Measurements from ENCODE around the gene SWI5.

Gene SWI5

GRCh38 chr9:128316421-128316820, 40.3 kb downstream of the SWI5 start:
- Histone ChIP-seq H3K9me3 (ENCODE audit: control insufficient read depth, insufficient read depth, low read length) (no peaks in the 10 kb centered on the region), H3F3A (ENCODE audit: control insufficient read depth, insufficient read depth) (no peaks in the 10 kb centered on the region), H3K27me3 (ENCODE audit: control insufficient read depth, low read length) (no peaks in the 10 kb centered on the region), H3K4me3 (ENCODE audit: low read length) (no peak overlapping the region), H3K4me1 (ENCODE audit: control insufficient read depth, low read length) (peaks cover 6% of the 10 kb centered on the region), H3K4me2 (ENCODE audit: low read length) (no peak overlapping the region), H3K36me3 (ENCODE audit: control insufficient read depth, low read length) (peaks cover 28% of the 10 kb centered on the region), H3K9me2 (replicated peaks; ENCODE audit: control insufficient read depth, low read length) (no peaks in the 10 kb centered on the region), H3K79me2 (ENCODE audit: control insufficient read depth, low read length) (peaks cover 10% of the 10 kb centered on the region), H3K27ac (ENCODE audit: low read depth, low read length) (no peak overlapping the region), H4K20me1 (ENCODE audit: control insufficient read depth, insufficient read depth, low read depth, low read length) (no peaks in the 10 kb centered on the region)
- TF ChIP-seq EZH2phosphoT487 (IDR thresholded peaks at IDR 0.05; ENCODE audit: borderline replicate concordance, low read length) = no peak
- TF ChIP-seq CTCF (IDR thresholded peaks at IDR 0.05; ENCODE audit: low read depth, low read length, poor library complexity, severe bottlenecking) = no peak

- Histone ChIP-seq H3K27ac (ENCODE audit: low read depth, low read length) (no peak overlapping the region), H3F3A (ENCODE audit: control insufficient read depth, insufficient read depth) (no peaks in the 10 kb centered on the region)
These were observed 41.6 kb downstream of the SWI5 start for GRCh38 chr9:128317629-128318028.

GRCh38 chr9:128321343-128321742, 45.3 kb downstream of the SWI5 start:
- H3K79me2 ChIP-seq (ENCODE audit: control insufficient read depth, low read length) = peaks cover 47% of the 10 kb centered on the region
- H3K27ac ChIP-seq (ENCODE audit: low read depth, low read length) = no peak overlapping the region
- H3K9me2 ChIP-seq (replicated peaks; ENCODE audit: control insufficient read depth, low read length) = no peaks in the 10 kb centered on the region
- no peaks in the 10 kb centered on the region for H3F3A ChIP-seq (ENCODE audit: control insufficient read depth, insufficient read depth)
- peak overlapping the region; percentile 84 for H3K4me2 ChIP-seq (ENCODE audit: low read length)
- peaks cover 37% of the 10 kb centered on the region for H3K36me3 ChIP-seq (ENCODE audit: control insufficient read depth, low read length)
- H4K20me1 ChIP-seq (ENCODE audit: control insufficient read depth, insufficient read depth, low read depth, low read length) = no peaks in the 10 kb centered on the region
- H3K9me3 ChIP-seq (ENCODE audit: control insufficient read depth, insufficient read depth, low read length) = no peaks in the 10 kb centered on the region
- no peak for TF ChIP-seq EZH2phosphoT487 (IDR thresholded peaks at IDR 0.05; ENCODE audit: borderline replicate concordance, low read length)
- no peak for TF ChIP-seq CTCF (IDR thresholded peaks at IDR 0.05; ENCODE audit: low read depth, low read length, poor library complexity, severe bottlenecking)
- H3K4me1 ChIP-seq (ENCODE audit: control insufficient read depth, low read length) = peaks cover 23% of the 10 kb centered on the region
- peak overlapping the region; percentile 93 for H3K4me3 ChIP-seq (ENCODE audit: low read length)
- no peaks in the 10 kb centered on the region for H3K27me3 ChIP-seq (ENCODE audit: control insufficient read depth, low read length)

More at GRCh38 chr9:128317629-128318028, 41.6 kb downstream of the SWI5 start:
- Histone ChIP-seq H3K4me1 (ENCODE audit: control insufficient read depth, low read length) (peaks cover 7% of the 10 kb centered on the region), H3K9me3 (ENCODE audit: control insufficient read depth, insufficient read depth, low read length) (no peaks in the 10 kb centered on the region), H3K79me2 (ENCODE audit: control insufficient read depth, low read length) (peaks cover 18% of the 10 kb centered on the region), H3K4me2 (ENCODE audit: low read length) (no peak overlapping the region), H3K27me3 (ENCODE audit: control insufficient read depth, low read length) (no peaks in the 10 kb centered on the region), H3K9me2 (replicated peaks; ENCODE audit: control insufficient read depth, low read length) (no peaks in the 10 kb centered on the region), H3K4me3 (ENCODE audit: low read length) (no peak overlapping the region), H4K20me1 (ENCODE audit: control insufficient read depth, insufficient read depth, low read depth, low read length) (no peaks in the 10 kb centered on the region), H3K36me3 (ENCODE audit: control insufficient read depth, low read length) (peaks cover 29% of the 10 kb centered on the region)
- TF ChIP-seq EZH2phosphoT487 (IDR thresholded peaks at IDR 0.05; ENCODE audit: borderline replicate concordance, low read length) (no peak), CTCF (IDR thresholded peaks at IDR 0.05; ENCODE audit: low read depth, low read length, poor library complexity, severe bottlenecking) (no peak)

Data from DOHH2 (cell line).